HCT116 (cell line): ENCODE measurements around the gene RSL1D1. TPM values are rescaled to one million over a fixed set of nuclear protein-coding genes. Genes with fewer than 3 reads are reported as not detected.

Experiments
- ATAC-seq: fragments of 200-7000 bp; cut with Tn5 transposase; 2 replicates; pipeline ENCODE4 v1.9.1; 2020; ENCODE audit warnings: mild to moderate bottlenecking, moderate library complexity
- BruUV-seq: library from RNA; stranded (reverse); fragments of 400-500 nt; replicated peaks from 2 replicates; lab custom pipeline; 2021; lab: Mats Ljungman, UMichigan
- CTCF ChIA-PET: fragments of 300-600 bp; sonication (Branson Sonifier 250); formaldehyde crosslinking; loops from one replicate; lab custom pipeline; 2021; ENCODE audit warnings: antibody characterized with exemption; lab: Charles Lee
- POLR2A ChIA-PET: fragments of 300-600, 350-600 bp; sonication (Branson Sonifier 250); formaldehyde crosslinking; loops from one replicate; lab custom pipeline; 2021; ENCODE audit warnings: antibody characterized with exemption; lab: Charles Lee
- RAD21 ChIA-PET, 2 experiments: fragments of 300-600 bp; sonication (Branson Sonifier 250); formaldehyde crosslinking; loops; one replicate each; lab custom pipeline; 2023; ENCODE audit warnings: low total read pairs in 2 of 2; ENCODE audit not compliant: uncharacterized antibody in 2 of 2, unreplicated experiment in 2 of 2, low non-redundant PET in 1 of 2; lab: Charles Lee
- DNase-seq: peaks from one replicate; pipeline ENCODE4 v3.0.0-alpha.2; 2010; ENCODE audit warnings: low read depth, low spot score
- H2AFZ ChIP-seq: fragments of 200-600 bp; shearing (Covaris generic), sonication (generic); 2 replicates; pipeline ENCODE4 v1.6.1; 2017; ENCODE audit warnings: low read depth, mixed run types, mixed read lengths, antibody characterized with exemption, low read length; ENCODE audit not compliant: poor library complexity, severe bottlenecking
- H3K27ac ChIP-seq: 2 replicates; pipeline ENCODE4 v1.5.1; 2012; ENCODE audit warnings: low read depth, low read length
- H3K27me3 ChIP-seq: fragments of 200-600 bp; sonication (generic); 2 replicates; pipeline ENCODE4 v1.6.1; 2016; ENCODE audit warnings: mixed run types, low read length, mixed read lengths; ENCODE audit not compliant: insufficient read depth
- H3K36me3 ChIP-seq, 2 experiments: fragments of 200-500 bp in 1 of 2; fragments of 200-600 bp in 1 of 2; sonication (Bioruptor generic) in 1 of 2; sonication (generic) in 1 of 2; 2 replicates each; pipeline versions ENCODE4 v1.5.1 to v1.6.1; 2014 to 2016; ENCODE audit warnings: low read length in 2 of 2, inconsistent platforms in 1 of 2, mixed read lengths in 1 of 2, mixed run types in 1 of 2; ENCODE audit not compliant: insufficient read depth in 2 of 2, control insufficient read depth in 1 of 2
- H3K4me1 ChIP-seq, 2 experiments: fragments of 200-600 bp in 1 of 2; sonication (generic) in 1 of 2; 2 replicates each; pipeline versions ENCODE4 v1.5.1 to v1.6.1; 2012 to 2017; ENCODE audit warnings: low read length in 2 of 2, inconsistent platforms in 1 of 2, mild to moderate bottlenecking in 1 of 2, mixed read lengths in 1 of 2, mixed run types in 1 of 2, moderate library complexity in 1 of 2; ENCODE audit not compliant: insufficient read depth in 2 of 2, control insufficient read depth in 1 of 2
- H3K4me2 ChIP-seq: fragments of 200-600 bp; sonication (generic); 2 replicates; pipeline ENCODE4 v1.6.1; 2017; ENCODE audit warnings: mixed run types, low read length, mixed read lengths
- H3K4me3 ChIP-seq, 2 experiments: fragments of 200-600 bp in 1 of 2; sonication (generic) in 1 of 2; replicated peaks in 1 of 2; 2 replicates each; pipeline ENCODE4 v1.5.1; 2011 to 2016; ENCODE audit warnings: low read length in 2 of 2, control low read depth in 1 of 2, low read depth in 1 of 2, mild to moderate bottlenecking in 1 of 2, mixed read lengths in 1 of 2, mixed run types in 1 of 2
- H3K79me2 ChIP-seq: fragments of 200-600 bp; sonication (generic); 2 replicates; pipeline ENCODE4 v1.6.1; 2017; ENCODE audit warnings: mild to moderate bottlenecking, mixed run types, low read length, moderate library complexity, mixed read lengths; ENCODE audit not compliant: insufficient read depth
- H3K9ac ChIP-seq: fragments of 200-600 bp; sonication (generic); 2 replicates; pipeline ENCODE4 v1.6.1; 2016; ENCODE audit warnings: low read length, mixed read lengths
- H3K9me2 ChIP-seq: fragments of 200-600 bp; sonication (generic), shearing (Covaris generic); 2 replicates; pipeline ENCODE4 v1.6.1; 2017; ENCODE audit warnings: mixed run types, mild to moderate bottlenecking, moderate library complexity; ENCODE audit not compliant: insufficient read depth
- H3K9me3 ChIP-seq, 2 experiments: fragments of 200-500 bp in 1 of 2; fragments of 200-600 bp in 1 of 2; sonication (Bioruptor generic) in 1 of 2; sonication (generic) in 1 of 2; 2 replicates each; pipeline ENCODE4 v1.6.1; 2014 to 2017; ENCODE audit warnings: low read length in 2 of 2, mixed read lengths in 2 of 2, inconsistent platforms in 1 of 2, low read depth in 1 of 2, mild to moderate bottlenecking in 1 of 2, mixed run types in 1 of 2, moderate library complexity in 1 of 2; ENCODE audit not compliant: control insufficient read depth in 1 of 2, insufficient read depth in 1 of 2
- H4K20me1 ChIP-seq: fragments of 200-600 bp; sonication (generic), shearing (Covaris generic); 2 replicates; pipeline ENCODE4 v1.6.1; 2017; ENCODE audit warnings: mixed run types, mild to moderate bottlenecking, moderate library complexity; ENCODE audit not compliant: insufficient read depth
- CBX3 ChIP-seq: IDR thresholded peaks from 2 replicates; pipeline ENCODE4 v1.6.1; 2012; ENCODE audit warnings: low read depth
- CEBPB ChIP-seq: IDR thresholded peaks from 2 replicates; pipeline ENCODE4 v1.6.1; 2012; ENCODE audit warnings: low read depth
- ELF1 ChIP-seq: IDR thresholded peaks from 2 replicates; pipeline ENCODE4 v1.6.1; 2012; ENCODE audit warnings: low read depth, borderline replicate concordance
- EZH2 ChIP-seq: fragments of 200-600 bp; sonication (generic); IDR thresholded peaks from 2 replicates; pipeline ENCODE4 v1.6.1; 2017; ENCODE audit warnings: antibody characterized with exemption, mixed run types
- EZH2phosphoT487 ChIP-seq: fragments of 200-600 bp; IDR thresholded peaks from 2 replicates; pipeline ENCODE4 v1.6.1; 2018; ENCODE audit warnings: antibody characterized with exemption, borderline replicate concordance
- FOSL1 ChIP-seq: IDR thresholded peaks from 2 replicates; pipeline ENCODE4 v1.6.1; 2012; ENCODE audit warnings: low read depth
- JUND ChIP-seq: IDR thresholded peaks from 2 replicates; pipeline ENCODE4 v1.6.1; 2012
- MAX ChIP-seq: IDR thresholded peaks from 2 replicates; pipeline ENCODE4 v1.6.1; 2012
- POLR2A ChIP-seq: IDR thresholded peaks from 2 replicates; pipeline ENCODE4 v1.7.0; 2011; ENCODE audit warnings: borderline replicate concordance; ENCODE audit not compliant: insufficient read depth, insufficient read length; ENCODE audit errors: extremely low read depth
- POLR2AphosphoS5 ChIP-seq: IDR thresholded peaks from 2 replicates; pipeline ENCODE4 v1.6.1; 2011; ENCODE audit warnings: mild to moderate bottlenecking, low read depth, low read length, moderate library complexity
- RAD21 ChIP-seq: IDR thresholded peaks from 2 replicates; pipeline ENCODE4 v1.6.1; 2012; ENCODE audit warnings: low read depth, mild to moderate bottlenecking
- SP1 ChIP-seq: IDR thresholded peaks from 2 replicates; pipeline ENCODE4 v1.6.1; 2012; ENCODE audit warnings: low read depth
- SRF ChIP-seq: IDR thresholded peaks from 2 replicates; pipeline ENCODE4 v1.6.1; 2012; ENCODE audit warnings: low read depth
- TCF7L2 ChIP-seq: IDR thresholded peaks from 2 replicates; pipeline ENCODE4 v1.7.0; 2011; ENCODE audit warnings: borderline replicate concordance, inconsistent platforms; ENCODE audit not compliant: insufficient read depth, insufficient read length; ENCODE audit errors: extremely low read depth
- YY1 ChIP-seq: IDR thresholded peaks from 2 replicates; pipeline ENCODE4 v1.6.1; 2011; ENCODE audit warnings: low read length, low read depth, moderate library complexity, mild to moderate bottlenecking; ENCODE audit not compliant: insufficient replicate concordance; ENCODE audit errors: extremely low read depth
- ZBTB33 ChIP-seq: IDR thresholded peaks from 2 replicates; pipeline ENCODE4 v1.6.1; 2011; ENCODE audit warnings: mild to moderate bottlenecking, low read length, moderate library complexity; ENCODE audit not compliant: insufficient replicate concordance; ENCODE audit errors: extremely low read depth
- ZNF274 ChIP-seq: fragments of 200-500 bp; sonication (Bioruptor generic); IDR thresholded peaks from 2 replicates; pipeline ENCODE4 v1.6.1; 2014; ENCODE audit warnings: mild to moderate bottlenecking, low read depth, low read length, inconsistent platforms
- intact Hi-C: fragments of 100-400 bp; cut with micrococcal nuclease; formaldehyde crosslinking; loops from 2 replicates; pipeline ENCODE4 v1.10.0; 2022
- total RNA-seq: library from RNA; stranded (reverse); gene quantifications from one replicate; pipeline ENCODE4 v1.2.1, GENCODE V29; 2021; ENCODE audit not compliant: unreplicated experiment
- TF ChIP-seq, protein P1 (sequence below): IDR thresholded peaks from 2 replicates; pipeline ENCODE4 v1.6.1; 2012
- TF ChIP-seq, protein P2 (sequence below): IDR thresholded peaks from 2 replicates; pipeline ENCODE4 v1.6.1; 2012; ENCODE audit warnings: low read depth
- TF ChIP-seq, protein P3 (sequence below), 3 experiments: fragments of 200-600 bp in 1 of 3; sonication (generic) in 1 of 3; IDR thresholded peaks in 2 of 3; conservative IDR thresholded peaks in 1 of 3; 2 replicates each; pipeline ENCODE4 v1.5.1; 2012 to 2017; ENCODE audit warnings: low read depth in 2 of 3, low read length in 2 of 3, antibody characterized with exemption in 1 of 3, borderline replicate concordance in 1 of 3, control low read depth in 1 of 3, mild to moderate bottlenecking in 1 of 3, mixed read lengths in 1 of 3, mixed run types in 1 of 3, moderate library complexity in 1 of 3; ENCODE audit not compliant: insufficient read depth in 1 of 3

RSL1D1 gene
- total RNA-seq, 1 experiment from 2014 or later: 291 TPM

GRCh38 chr16:11824362-11824761 is 27.0 kb downstream of the RSL1D1 start:
- RAD21 ChIA-PET: no interaction called here
- H3K79me2 ChIP-seq: no peaks in the 10 kb centered on the region
- no peak overlapping the region for H3K9ac ChIP-seq
- TF ChIP-seq, protein P1, sequence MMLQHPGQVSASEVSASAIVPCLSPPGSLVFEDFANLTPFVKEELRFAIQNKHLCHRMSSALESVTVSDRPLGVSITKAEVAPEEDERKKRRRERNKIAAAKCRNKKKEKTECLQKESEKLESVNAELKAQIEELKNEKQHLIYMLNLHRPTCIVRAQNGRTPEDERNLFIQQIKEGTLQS: no peak
- TF ChIP-seq MAX (no peak), SP1 (no peak), FOSL1 (no peak), EZH2 (no peak), SRF (no peak), YY1 (no peak), JUND (no peak), POLR2AphosphoS5 (no peak), ZBTB33 (no peak), EZH2phosphoT487 (no peak), CEBPB (no peak), RAD21 (no peak), ZNF274 (no peak), POLR2A (no peak), CBX3 (no peak), TCF7L2 (no peak), ELF1 (no peak)
- TF ChIP-seq, protein P2, sequence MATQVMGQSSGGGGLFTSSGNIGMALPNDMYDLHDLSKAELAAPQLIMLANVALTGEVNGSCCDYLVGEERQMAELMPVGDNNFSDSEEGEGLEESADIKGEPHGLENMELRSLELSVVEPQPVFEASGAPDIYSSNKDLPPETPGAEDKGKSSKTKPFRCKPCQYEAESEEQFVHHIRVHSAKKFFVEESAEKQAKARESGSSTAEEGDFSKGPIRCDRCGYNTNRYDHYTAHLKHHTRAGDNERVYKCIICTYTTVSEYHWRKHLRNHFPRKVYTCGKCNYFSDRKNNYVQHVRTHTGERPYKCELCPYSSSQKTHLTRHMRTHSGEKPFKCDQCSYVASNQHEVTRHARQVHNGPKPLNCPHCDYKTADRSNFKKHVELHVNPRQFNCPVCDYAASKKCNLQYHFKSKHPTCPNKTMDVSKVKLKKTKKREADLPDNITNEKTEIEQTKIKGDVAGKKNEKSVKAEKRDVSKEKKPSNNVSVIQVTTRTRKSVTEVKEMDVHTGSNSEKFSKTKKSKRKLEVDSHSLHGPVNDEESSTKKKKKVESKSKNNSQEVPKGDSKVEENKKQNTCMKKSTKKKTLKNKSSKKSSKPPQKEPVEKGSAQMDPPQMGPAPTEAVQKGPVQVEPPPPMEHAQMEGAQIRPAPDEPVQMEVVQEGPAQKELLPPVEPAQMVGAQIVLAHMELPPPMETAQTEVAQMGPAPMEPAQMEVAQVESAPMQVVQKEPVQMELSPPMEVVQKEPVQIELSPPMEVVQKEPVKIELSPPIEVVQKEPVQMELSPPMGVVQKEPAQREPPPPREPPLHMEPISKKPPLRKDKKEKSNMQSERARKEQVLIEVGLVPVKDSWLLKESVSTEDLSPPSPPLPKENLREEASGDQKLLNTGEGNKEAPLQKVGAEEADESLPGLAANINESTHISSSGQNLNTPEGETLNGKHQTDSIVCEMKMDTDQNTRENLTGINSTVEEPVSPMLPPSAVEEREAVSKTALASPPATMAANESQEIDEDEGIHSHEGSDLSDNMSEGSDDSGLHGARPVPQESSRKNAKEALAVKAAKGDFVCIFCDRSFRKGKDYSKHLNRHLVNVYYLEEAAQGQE: no peak
- TF ChIP-seq, protein P3, sequence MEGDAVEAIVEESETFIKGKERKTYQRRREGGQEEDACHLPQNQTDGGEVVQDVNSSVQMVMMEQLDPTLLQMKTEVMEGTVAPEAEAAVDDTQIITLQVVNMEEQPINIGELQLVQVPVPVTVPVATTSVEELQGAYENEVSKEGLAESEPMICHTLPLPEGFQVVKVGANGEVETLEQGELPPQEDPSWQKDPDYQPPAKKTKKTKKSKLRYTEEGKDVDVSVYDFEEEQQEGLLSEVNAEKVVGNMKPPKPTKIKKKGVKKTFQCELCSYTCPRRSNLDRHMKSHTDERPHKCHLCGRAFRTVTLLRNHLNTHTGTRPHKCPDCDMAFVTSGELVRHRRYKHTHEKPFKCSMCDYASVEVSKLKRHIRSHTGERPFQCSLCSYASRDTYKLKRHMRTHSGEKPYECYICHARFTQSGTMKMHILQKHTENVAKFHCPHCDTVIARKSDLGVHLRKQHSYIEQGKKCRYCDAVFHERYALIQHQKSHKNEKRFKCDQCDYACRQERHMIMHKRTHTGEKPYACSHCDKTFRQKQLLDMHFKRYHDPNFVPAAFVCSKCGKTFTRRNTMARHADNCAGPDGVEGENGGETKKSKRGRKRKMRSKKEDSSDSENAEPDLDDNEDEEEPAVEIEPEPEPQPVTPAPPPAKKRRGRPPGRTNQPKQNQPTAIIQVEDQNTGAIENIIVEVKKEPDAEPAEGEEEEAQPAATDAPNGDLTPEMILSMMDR (IDR thresholded peaks at IDR 0.05 in 2 of 3, conservative IDR thresholded peaks at IDR 0.05 in 1 of 3; ENCODE audit: borderline replicate concordance in 1 of 3, insufficient read depth in 1 of 3, low read depth in 2 of 3, low read length in 2 of 3): no peak
- TF ChIP-seq, all 23 proteins: peak for 0
- DNase-seq (no peak), ATAC-seq (no peak)
- H3K27ac ChIP-seq: no peak overlapping the region
- no peaks in the 10 kb centered on the region for H3K36me3 ChIP-seq
- no peaks in the 10 kb centered on the region for H3K4me1 ChIP-seq
- no peaks in the 10 kb centered on the region for H3K9me3 ChIP-seq
- H3K4me2 ChIP-seq: no peak overlapping the region
- H3K27me3 ChIP-seq: no peaks in the 10 kb centered on the region
- CTCF ChIA-PET: no interaction called here
- intact Hi-C loops: no loop called here
- H3K9me2 ChIP-seq: no peaks in the 10 kb centered on the region
- POLR2A ChIA-PET: no interaction called here
- no peaks in the 10 kb centered on the region for H4K20me1 ChIP-seq
- no TSS peak for BruUV-seq
- H3K4me3 ChIP-seq: no peak overlapping the region
- H2AFZ ChIP-seq: no peak overlapping the region
